Lung microvascular endothelial cell (primary cell): ENCODE results near the gene AJM1. TPM values are rescaled to one million over a fixed set of nuclear protein-coding genes. Genes with fewer than 3 reads are reported as not detected.
A peak's percentile ranks its signal among the peaks of the same experiment; 100 is the strongest.
"Not testable (repeated sequence)": the region's sequence is repeated elsewhere in the genome, so short reads cannot be mapped to it uniquely, and the experiment has no call there.

Experiments
- DNase-seq, 2 donors: peaks; one replicate each; pipeline versions ENCODE4 v3.0.0 to v3.0.0-alpha.2; 2010; ENCODE audit warnings: low read depth in 2 of 2
- total RNA-seq: library from RNA; depleted of rRNA; stranded (reverse); fragments of >200 nt; gene quantifications from 2 replicates; pipeline ENCODE4 v1.2.1, GENCODE V29; 2014

AJM1 gene
- total RNA-seq, 1 donor from 2014 or later = 1.4 TPM

DNA sequence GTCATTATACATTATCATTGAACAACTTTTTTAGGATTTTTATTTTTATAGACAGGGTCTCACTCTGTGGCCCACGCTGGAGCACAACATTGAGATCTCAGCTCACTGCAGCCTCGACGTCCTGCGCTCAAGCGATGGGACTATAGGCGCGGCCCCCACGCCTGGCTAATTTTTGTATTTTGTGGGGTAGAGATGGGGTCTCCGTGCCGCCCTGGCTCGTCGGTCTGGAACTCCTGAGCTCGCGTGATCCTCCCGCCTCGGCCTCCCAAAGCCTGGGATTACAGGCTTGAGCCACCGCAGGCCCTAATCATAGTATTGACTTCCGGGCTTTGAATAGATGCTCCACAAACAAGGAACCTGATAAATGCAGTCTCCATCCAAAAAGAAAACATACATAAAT lies 25.2 kb downstream of the AJM1 start:
- no peak for DNase-seq

DNA sequence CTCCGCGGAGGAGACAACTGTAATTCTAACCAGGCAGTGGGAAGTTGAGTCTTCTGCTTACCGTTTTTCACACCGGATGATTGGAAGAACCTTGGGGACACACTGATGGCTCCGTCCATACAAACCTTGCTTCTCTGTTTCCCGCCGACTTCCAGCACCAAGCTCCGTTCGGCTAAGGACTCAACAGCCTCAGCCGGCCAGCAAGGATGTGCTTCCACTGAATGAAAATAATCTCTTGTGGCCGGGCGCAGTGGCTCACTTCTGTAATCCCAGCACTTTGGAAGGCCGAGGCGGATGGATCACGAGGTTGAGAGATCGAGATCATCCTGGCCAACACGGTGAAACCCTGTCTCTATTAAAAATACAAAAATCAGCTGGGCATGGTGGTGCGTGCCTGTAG lies 25.6 kb downstream of the AJM1 start:
- no peak for DNase-seq

DNA sequence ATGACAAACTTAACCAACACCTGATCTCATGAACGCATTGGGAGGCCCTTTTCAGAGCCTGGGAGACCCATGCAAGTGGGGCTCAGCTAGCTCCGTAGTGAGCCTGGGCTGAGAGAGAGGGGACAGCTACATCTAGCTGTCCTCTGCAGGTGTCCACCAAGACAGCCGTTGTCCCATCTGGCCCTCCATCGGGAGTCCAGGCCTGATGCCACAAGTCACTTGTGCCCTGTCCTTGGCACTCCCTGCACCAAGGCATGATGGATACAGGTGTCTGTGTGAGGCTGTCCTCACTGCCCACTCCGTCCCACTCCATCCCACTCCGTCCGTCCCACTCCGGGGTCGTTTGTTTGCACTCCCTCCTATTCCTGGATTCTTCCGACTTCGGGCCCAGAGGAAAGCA lies 26.4 kb downstream of the AJM1 start:
- no peak for DNase-seq

DNA sequence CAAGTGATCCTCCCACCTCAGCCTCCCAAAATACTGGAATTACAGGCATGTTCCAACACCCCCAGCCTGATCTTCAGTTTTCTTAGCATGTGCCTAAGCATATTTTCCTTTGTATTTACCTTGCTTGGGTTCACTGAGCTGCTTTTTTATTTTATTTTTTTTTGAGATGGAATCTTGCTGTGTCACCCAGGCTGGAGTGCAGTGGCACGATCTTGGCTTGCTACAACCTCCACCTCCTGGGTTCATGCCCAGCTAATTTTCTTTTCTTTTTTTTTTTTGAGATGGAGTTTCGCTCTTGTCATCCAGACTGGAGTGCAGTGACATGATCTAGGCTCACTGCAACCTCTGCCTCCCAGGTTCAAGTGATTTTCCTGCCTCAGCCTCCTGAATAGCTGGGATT lies 27.3 kb downstream of the AJM1 start:
- not testable (repeated sequence) for DNase-seq

DNA sequence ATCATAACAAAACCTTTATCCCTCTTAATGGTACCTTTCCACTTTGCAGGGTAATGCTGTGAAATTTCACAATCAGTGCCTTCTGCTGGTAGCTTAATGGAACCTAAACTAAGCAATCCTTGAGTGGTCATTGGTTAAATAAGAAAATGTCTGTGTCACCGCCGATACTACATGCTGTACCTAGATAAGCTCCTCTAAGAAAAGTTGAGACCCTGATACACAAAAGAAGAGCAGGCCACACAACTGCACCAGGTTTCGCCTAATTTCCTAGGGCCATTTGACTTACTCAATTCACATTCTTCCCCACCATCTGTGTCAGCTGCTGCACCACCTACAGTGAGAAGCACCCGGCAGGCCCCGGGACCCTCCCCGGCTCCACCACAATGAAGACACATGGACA lies 32.9 kb downstream of the AJM1 start:
- no peak for DNase-seq

DNA sequence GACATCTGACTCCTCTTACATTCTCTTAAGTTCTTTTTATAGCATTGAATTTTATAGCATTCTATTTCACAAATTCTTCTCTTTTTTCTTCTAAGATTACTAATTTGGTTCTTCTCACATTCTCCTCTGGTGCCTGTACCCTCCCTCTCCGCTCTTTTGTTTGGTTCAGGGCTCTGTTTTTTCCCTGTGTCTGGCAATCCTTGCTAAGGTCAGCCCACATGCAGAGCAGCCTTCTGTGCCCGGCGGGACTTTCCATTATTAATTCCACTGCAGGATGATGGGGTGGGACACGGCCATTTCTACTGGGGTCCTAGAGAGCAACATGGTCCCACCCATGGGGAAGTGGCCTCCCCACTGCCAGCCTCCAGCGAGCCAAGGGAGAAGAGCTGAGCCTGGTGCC lies 34.2 kb downstream of the AJM1 start:
- DNase-seq = no peak

DNA sequence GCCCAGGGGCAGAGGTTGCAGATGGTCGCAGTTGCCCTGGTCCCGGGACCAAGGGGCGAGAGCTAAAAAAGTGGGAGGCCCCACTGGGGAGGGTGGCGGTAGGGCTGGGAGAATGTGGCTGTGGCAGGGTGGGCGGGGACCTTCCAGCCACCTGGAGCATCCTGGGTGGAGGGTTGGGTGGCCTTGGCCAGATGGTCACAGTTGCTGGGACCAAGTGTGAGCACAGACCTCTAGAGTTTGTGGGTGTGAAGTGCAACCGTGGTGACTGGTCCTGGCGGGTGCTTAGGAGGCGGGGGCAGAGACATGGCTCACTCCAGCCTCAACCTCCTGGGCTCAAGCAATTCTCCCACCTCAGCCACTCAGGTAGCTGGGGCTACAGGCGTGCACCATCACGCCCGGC lies 38.4 kb downstream of the AJM1 start:
- no peak for DNase-seq

DNA sequence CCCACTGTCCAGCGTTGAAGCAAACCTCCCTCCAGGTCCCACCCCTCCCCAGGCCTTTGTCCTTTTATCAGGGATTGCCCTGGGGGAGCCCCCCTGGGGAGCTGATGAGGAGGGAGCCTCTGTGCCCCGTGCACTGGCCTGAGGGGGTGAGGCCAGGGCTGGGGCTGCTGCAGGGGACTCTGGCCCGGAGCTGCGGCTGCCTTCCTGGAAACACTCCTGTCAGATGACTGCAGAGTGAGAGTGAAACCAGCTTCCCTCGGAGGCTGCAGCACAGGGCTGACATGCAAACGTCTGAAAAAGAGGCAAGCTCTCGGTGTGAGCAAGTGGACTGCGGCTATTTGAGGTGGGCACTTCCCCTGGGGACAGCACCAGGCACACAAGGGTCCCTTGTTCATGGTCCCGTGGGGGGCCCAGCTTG lies 39.4 kb downstream of the AJM1 start:
- peak; percentile 44 to 72 for DNase-seq

DNA sequence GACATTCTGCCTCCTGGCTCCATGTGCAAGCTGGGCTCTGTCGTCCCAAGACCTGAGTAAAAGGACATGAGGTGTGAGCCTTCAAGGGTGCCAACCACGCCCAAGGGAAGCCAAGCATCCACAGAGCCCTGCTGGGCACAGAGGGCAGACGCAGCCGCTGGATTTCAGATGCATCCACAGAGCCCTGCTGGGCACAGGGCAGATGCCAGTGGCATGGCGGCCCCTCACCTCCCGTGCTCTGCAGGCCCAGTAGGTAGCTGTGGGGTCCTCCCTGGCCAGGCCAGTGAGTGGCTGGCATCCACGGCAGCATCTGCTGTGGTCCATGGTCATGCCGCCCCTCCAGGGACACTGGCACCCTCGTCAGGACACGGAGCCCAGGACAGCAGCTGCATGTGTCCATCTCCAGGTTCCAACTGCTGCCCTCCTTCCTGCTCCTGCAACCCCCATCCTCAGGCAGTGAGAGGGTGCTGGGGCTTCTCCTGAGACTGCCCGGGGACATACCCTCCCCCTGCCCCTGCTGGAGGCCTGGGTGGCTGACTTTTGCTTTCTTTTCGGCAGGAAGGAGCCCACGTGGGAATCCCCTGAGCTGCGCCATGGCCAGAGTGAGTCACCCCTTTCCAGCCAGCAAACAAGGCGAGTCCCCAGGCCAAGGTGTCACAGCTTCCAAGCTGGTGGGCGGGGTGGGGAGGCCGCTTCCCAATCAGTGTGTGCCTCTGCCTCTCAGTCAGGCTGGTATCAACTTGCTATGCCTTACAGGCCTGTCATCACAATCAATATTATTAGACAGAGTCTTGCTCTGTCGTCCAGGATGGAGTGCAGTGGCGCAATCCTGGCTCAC lies 40.0 kb downstream of the AJM1 start:
- peak; percentile 90 to 91 for DNase-seq

DNA sequence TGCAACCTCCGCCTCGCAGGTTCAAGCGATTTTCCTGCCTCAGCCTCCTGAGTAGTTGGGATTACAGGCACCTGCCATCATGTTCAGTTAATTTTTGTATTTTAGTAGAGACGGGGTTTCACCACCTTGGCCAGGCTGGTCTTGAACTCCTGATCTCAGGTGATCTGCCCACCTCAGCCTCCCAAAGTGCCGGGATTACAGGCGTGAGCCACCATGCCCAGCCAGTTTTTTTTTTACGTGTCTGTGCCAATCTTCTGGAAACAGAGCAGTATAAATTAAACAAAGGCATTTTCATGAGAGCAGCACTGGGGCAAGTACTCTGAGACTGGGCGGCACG lies 40.6 kb downstream of the AJM1 start:
- DNase-seq = not testable (repeated sequence)

DNA sequence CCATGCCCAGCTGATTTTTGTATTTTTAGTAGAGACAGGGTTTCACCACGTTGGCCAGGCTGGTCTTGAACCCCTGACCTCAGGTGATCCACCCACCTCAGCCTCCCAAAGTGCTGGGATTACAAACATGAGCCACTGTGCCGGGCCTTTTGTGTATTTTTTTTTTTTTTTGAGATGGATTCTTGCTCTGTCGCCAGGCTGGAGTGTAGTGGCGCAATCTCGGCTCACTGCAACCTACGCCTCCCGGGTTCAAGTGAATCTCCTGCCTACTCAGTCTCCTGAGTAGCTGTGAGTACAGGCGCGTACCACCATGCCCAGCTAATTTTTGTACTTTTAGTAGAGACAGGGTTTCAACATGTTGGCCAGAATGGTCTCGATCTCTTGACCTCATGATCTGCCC lies 41.4 kb downstream of the AJM1 start:
- not testable (repeated sequence) for DNase-seq

DNA sequence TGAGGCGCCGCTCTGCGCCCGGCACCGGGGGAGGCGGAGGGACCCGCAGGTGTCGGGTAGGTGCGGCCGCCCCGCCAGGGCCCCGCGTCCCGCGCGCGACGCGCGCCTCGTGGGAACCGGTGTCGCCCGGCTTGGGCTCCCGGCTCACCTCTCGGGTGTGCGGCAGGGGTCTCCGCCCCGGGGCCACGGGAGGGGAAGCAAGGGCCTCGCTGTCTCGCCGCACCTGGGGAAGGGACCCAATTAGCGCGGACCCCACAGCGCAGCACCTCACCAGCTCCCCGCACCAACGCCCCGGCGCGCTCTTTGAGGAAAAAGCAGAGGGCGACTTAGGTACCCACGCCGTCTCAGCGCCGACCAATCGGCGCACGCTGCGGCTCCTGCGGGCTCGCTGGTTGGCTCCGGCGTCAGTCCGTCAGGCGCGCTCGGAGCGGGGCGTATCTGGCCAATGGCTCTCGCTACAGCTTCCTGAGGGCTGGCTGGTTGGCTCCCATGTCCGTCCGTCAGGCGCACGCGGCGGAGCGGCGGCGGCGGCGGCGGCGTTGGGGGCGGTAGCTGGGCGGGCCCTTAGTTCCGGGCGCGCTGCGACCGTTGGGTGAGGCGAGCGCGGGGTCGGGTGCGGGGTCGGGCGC lies 43.8 kb downstream of the AJM1 start, which contains the start of gene TRAF2:
TRAF2 (plus strand) TSS at position 567 of the 629 bp plus-strand sequence. CDS start 12,225 bp downstream, outside the sequence.
- DNase-seq = peak; percentile 100

DNA sequence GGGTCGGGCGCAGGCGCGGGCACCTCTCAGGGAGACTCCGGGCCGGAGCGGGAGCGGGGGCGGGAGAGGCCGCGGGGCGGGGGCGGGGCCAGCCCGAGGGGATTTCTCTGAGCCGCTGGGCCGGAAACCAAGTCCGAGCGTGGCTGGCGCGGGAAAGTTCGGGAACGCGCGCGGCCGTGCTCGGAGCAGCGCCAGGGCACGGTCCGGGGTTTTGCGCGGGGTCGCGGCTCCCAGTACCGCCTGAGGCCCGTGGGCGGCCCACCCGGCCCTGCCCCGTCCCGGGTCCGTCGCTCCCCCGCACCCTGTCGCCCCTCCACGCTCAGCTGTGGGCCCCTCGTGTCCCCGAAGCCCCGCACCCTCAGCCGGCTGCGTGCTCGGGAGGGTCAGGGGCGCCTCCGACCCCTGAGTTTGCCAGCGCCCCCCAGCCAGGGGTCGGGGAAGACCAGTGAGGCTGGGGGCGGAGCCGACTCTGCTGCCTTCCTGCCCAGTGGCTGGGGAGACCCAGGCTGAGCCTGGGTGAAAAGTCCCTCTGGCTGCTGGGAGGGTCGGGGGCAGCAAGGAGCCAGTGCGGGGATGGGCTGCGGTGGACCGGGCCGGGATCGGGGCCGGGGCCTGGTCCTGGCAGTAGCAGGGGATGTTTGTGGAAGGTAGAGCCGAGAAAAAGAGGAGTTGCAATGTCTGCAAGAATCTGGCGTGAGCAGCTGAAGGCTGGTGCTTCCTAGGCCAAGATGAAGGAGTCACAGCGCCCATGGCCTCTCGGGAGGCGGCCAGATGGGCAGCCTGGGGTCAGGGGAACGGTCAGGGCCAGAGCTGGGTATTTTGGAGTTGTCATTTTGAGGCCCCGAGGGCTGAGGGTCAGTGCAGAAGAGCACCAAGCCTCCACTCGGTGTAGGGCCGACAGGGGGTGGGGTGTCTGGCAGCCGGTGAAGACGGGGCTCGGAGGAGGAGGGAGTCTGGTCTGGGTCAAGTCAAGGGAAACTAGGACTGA lies 44.6 kb downstream of the AJM1 start:
- DNase-seq = peak; percentile 29 to 46

DNA sequence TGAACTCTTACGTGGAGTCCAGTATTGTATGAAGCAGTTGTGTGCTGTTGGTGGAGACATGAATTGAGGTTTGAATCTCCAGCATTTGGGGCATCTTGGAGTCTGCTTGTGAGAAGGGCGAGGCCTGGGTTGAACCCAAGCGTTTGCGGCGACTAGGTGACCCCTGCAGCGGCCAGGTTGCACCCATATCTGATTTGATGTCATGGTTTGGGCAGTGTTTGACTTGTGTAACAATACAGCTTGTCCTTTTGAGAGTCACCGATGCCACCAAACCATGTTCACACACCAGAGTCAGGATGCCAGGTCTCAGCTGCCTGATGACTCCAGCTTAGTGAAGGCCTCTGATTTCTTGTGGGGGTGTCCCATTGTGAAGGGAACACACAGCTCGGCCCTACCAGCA lies 46.2 kb downstream of the AJM1 start:
- DNase-seq = no peak

DNA sequence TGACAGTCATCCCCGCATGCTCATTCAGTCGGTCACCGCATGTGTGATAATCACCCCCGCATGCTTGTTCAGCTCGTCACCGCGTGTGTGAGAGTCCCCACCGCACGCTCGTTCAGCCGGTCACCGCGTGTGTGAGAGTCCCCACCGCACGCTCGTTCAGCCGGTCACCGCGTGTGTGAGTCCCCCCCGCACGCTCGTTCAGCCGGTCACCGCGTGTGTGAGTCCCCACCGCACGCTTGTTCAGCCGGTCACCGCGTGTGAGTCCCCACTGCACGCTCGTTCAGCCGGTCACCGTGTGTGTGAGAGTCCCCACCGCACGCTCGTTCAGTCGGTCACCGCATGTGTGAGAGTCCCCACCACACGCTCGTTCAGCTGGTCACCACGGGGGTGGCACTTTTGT lies 47.6 kb downstream of the AJM1 start:
- no peak for DNase-seq

DNA sequence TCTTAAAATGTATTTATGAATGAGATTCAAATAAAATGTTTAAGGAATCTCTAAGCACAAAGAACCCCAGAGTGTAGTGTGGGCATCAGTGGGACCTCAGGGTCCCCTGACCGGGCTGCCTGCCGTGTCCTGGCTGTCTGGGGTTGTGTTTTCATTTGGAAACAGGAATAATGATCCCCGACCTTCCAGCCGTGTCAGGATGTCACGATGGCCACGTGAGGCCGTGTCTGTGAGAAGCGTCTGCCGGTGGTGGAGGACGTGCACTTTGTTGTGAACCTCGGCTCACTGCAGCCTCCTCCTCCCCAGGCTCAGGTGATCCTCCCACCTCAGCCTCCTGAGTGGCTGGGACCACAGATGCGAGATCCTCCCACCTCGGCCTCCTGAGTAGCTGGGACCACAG lies 48.4 kb downstream of the AJM1 start:
- peak in 1 of 2 donors; percentile 53 for DNase-seq

Other genes starting within 250 kb of the AJM1 start
- gene EGFL7, start 179.6 kb upstream of the AJM1 start, total RNA-seq = 330 and 384 TPM in 2 replicates
- gene AGPAT2, start 155.0 kb upstream of the AJM1 start, total RNA-seq = 18.8 and 41.0 TPM in 2 replicates
- gene DIPK1B, start 129.9 kb upstream of the AJM1 start, total RNA-seq = 64.7 and 91.1 TPM in 2 replicates
- not detected in 2 replicates for gene LCN10, start 99.5 kb upstream of the AJM1 start, total RNA-seq
- not detected in 2 replicates for gene LCN6, start 94.0 kb upstream of the AJM1 start, total RNA-seq
- gene LCN8, start 84.2 kb upstream of the AJM1 start, total RNA-seq = not detected in 2 replicates
- gene LCN15, start 78.0 kb upstream of the AJM1 start, total RNA-seq = 0.22 TPM in 1 of 2 replicates, not detected in the other
- gene TMEM141, start 51.1 kb upstream of the AJM1 start, total RNA-seq = 65.4 and 66.7 TPM in 2 replicates
- 0.22 and 1.4 TPM in 2 replicates for gene CCDC183, start 46.1 kb upstream of the AJM1 start, total RNA-seq
- gene RABL6, start 34.5 kb upstream of the AJM1 start, total RNA-seq = 43.8 and 47.7 TPM in 2 replicates
- gene PHPT1, start 6.9 kb downstream of the AJM1 start, total RNA-seq = 242 and 316 TPM in 2 replicates
- gene MAMDC4, start 9.9 kb downstream of the AJM1 start, total RNA-seq = 0.65 and 2.0 TPM in 2 replicates
- gene EDF1, start 23.8 kb downstream of the AJM1 start, total RNA-seq = 254 and 382 TPM in 2 replicates
- gene TRAF2, start 44.0 kb downstream of the AJM1 start, total RNA-seq = 10.9 and 14.7 TPM in 2 replicates
- gene FBXW5, start 102.3 kb downstream of the AJM1 start, total RNA-seq = 115 and 192 TPM in 2 replicates
- 0.60 and 0.65 TPM in 2 replicates for gene C8G, start 102.8 kb downstream of the AJM1 start, total RNA-seq
- gene LCN12, start 109.8 kb downstream of the AJM1 start, total RNA-seq = not detected in 2 replicates
- 0.22 and 0.79 TPM in 2 replicates for gene PTGDS, start 135.0 kb downstream of the AJM1 start, total RNA-seq
- not detected in 2 replicates for gene LCNL1, start 140.5 kb downstream of the AJM1 start, total RNA-seq
- 8.9 and 9.7 TPM in 2 replicates for gene PAXX, start 149.9 kb downstream of the AJM1 start, total RNA-seq
- 0.22 TPM in 1 of 2 replicates, not detected in the other for gene CLIC3, start 154.1 kb downstream of the AJM1 start, total RNA-seq
- gene ABCA2, start 185.8 kb downstream of the AJM1 start, total RNA-seq = 4.0 and 5.0 TPM in 2 replicates
- gene FUT7, start 189.6 kb downstream of the AJM1 start, total RNA-seq = not detected in 2 replicates
- gene NPDC1, start 203.7 kb downstream of the AJM1 start, total RNA-seq = 6.2 and 10.5 TPM in 2 replicates
- not detected in 2 replicates for gene ENTPD2, start 211.6 kb downstream of the AJM1 start, total RNA-seq
- 1.4 and 5.9 TPM in 2 replicates for gene SAPCD2, start 228.1 kb downstream of the AJM1 start, total RNA-seq
- 13.1 and 16.9 TPM in 2 replicates for gene UAP1L1, start 235.0 kb downstream of the AJM1 start, total RNA-seq
- gene MAN1B1, start 244.5 kb downstream of the AJM1 start, total RNA-seq = 38.3 and 43.4 TPM in 2 replicates